NCI-H1930 (cell line): ENCODE results near the gene SIK1.
"Not testable (repeated sequence)": the region's sequence is repeated elsewhere in the genome, so short reads cannot be mapped to it uniquely, and the experiment has no call there.

Source experiments
- DNase-seq, 2 experiments: peaks; one replicate each; lab custom pipeline; 2025; lab: John Stamatoyannopoulos, UW

SIK1 gene

GRCh38 chr21:43439316-43440075 lies 12.6 kb upstream of the SIK1 start:
- DNase-seq, result not testable (repeated sequence)

DNA sequence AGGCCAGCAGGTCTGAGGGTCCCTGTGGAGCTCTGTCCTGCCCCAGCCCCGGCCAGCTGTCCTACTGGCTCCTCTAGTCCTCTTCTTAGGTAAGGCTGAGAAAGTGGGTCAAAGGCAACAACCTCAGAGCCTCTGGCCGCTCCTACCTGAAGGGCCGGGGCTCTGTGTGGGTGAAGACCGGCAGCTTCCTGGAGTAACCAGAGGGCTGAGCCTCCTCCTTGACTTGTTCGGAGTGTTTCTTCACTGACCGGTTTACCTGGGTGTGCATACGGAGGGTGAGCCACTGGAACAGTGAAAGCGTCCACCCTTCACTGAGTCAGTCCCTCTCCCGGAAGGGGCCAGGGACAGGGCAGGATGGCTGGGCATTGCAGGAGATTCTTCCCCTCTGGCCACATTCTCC lies 9.3 kb upstream of the SIK1 start:
- not testable (repeated sequence) for DNase-seq

GRCh38 chr21:43433340-43434136 lies 6.6 kb upstream of the SIK1 start:
- not testable (repeated sequence) for DNase-seq

DNA sequence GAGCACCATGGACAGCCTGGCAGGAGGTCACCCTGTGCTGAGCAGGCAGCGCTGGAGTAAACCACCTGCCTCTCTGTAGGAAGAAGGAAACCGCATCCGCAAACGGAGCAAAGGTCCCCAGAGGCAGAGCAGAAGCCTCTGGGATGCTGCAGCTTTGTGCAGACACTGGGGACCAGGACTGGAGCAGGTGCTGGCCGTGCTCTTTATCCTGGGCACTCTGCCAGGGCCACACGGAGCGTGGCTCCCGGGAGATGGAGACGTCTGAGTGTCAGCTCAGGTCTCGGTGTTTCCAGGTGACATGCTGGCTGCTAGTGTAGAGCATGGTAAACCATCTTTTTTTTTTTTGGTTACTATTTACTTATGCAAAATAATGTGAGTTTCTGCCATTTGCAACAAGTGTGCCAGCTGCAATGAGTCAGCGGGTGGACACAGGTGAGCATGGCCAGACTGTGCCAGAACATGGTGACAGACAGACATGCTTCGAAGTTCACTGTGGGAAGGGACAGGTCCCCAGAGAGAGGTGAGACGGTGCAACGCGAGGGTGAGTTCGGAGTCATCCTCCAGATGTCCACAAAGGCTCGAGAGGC lies 4.0 kb upstream of the SIK1 start:
- not testable (repeated sequence) for DNase-seq

- DNase-seq, result not testable (repeated sequence)
Observed at GRCh38 chr21:43428964-43429363, 2.0 kb upstream of the SIK1 start.

GRCh38 chr21:43427242-43427559 lies 270 bp upstream of the SIK1 start:
- not testable (repeated sequence) for DNase-seq

- DNase-seq, result not testable (repeated sequence)
Observed at GRCh38 chr21:43426004-43426403, 927 bp downstream of the SIK1 start.

- DNase-seq, result not testable (repeated sequence)
Observed at GRCh38 chr21:43419475-43419874, 7.5 kb downstream of the SIK1 start.

DNA sequence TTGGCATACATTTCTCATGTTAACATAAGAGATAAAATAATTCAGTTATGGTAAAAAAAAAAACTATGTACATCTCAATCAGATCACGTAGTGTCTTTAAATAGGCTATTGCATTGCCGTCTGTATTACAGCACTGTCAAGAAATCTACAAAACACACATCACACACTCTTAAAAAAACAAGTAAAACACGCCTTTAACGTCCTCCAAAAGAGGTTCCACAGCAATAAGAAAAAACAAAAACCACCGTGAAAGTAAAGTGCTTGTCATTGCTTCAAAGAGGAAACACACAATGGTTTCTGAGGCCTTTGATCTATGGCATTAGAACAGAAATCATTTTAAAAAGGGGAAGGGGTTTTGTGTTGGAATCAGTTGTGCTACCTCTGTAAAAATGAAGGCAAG lies 12.4 kb downstream of the SIK1 start:
- DNase-seq, result not testable (repeated sequence)

DNA sequence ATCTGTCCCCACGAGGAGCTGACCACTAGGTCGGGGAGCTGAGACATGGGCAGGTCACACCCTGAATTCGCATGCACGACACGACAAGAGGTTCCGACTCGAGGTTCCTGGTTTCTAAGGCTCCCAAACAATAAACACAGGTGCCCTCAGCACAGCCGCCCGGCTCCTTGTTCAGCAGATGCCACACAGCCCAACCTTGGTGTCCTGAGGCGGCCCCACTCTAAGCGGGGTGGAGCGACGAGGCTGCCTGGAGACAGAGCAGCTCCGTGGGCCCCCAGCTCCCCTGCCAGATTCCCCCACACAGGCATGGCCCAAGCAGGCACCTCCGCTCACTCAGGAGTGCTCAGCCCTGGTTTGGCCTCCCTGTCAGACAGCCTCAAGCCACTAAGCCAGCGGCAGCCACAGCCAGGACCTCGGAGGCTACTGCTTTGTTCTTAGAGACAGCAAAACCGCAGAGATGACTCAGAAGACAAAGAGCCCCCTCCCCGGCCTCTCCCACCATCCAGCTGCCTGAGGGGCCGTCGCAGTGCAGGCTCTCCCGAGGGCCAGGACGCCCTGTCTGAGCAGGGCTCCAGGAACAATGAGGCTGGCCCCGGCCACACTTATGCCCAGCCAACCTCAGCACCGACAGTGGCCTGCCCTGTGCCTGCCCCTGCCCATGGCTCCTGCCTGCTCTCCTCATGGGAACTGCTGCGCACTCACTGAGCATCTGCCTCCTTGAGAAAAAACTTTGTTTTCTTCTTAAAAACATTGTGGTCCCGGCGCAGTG lies 14.7 kb downstream of the SIK1 start:
- not testable (repeated sequence) for DNase-seq

DNA sequence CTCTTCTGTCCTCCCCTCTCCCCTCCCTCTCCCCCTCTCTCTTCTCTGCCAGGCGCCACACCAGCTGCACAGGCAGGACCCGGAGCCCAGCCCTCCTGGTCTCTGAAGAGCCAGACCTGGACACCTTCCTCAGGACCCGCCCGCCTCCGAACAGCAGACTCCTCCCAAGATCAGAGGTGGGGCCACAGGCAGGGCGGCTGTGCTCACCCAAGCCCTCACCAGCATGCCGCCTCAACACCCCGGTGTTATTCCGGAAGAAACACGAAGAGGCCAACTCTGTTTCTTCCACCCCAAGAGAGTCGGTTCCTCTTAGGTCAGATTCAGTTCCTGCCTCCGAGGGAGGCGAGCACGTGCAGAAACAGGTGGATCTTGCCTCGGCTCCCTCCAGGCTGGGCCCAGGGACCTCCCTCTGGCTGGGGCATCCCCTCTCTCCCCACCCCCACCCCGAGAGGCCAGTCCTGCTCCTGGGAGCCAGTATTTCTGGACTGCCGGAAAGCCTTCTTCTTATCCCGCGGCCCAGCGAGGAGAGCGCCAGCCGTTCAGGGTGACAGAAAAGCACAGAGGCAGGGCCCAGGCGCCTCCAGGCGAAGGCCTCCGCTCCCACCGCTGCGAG lies 16.4 kb downstream of the SIK1 start:
- DNase-seq, result not testable (repeated sequence)

GRCh38 chr21:43407139-43407538 lies 19.8 kb downstream of the SIK1 start:
- not testable (repeated sequence) for DNase-seq

DNA sequence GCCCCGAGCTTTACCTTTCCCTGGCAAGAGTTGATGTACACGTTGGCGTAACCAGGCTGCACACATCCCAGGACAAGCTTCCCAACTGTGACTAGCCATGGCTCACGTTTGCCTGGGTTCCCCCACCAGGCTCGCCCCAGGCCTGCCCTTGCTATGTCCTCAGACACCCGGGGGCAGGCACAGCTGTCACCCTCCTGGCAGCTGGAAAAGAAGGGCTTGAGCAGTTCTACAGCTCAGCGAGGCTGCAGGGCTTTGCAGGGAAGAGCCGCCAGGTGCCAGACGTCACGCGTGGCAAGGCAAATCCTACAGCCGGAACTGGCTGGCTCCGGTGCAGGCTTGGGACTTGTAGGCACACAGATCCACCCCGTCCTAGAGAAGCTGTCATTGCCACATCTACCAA lies 22.5 kb downstream of the SIK1 start:
- not testable (repeated sequence) for DNase-seq

GRCh38 chr21:43403651-43404430 lies 23.1 kb downstream of the SIK1 start:
- DNase-seq, result not testable (repeated sequence)

- not testable (repeated sequence) for DNase-seq
Observed at GRCh38 chr21:43401125-43401524, 25.8 kb downstream of the SIK1 start.

- not testable (repeated sequence) for DNase-seq
Observed at GRCh38 chr21:43399595-43400015, 27.3 kb downstream of the SIK1 start.

DNA sequence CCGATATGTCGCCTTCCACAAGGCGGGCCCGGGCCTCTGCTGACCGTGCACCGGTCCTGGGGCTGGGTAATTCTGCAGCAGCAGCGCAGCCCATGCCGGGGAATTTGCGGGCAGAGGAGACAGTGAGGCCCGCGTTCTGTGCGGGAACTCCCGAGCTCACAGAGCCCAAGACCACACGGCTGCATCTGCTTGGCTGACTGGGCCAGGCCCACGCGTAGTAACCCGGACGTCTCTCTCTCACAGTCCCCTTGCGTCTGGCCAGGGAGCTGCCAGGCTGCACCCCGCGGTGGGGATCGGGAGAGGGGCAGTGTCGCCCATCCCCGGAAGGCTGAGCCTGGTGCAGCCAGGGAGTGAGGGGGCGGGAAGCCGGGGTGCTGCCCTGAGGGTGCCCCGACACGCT lies 27.8 kb downstream of the SIK1 start:
- not testable (repeated sequence) for DNase-seq

DNA sequence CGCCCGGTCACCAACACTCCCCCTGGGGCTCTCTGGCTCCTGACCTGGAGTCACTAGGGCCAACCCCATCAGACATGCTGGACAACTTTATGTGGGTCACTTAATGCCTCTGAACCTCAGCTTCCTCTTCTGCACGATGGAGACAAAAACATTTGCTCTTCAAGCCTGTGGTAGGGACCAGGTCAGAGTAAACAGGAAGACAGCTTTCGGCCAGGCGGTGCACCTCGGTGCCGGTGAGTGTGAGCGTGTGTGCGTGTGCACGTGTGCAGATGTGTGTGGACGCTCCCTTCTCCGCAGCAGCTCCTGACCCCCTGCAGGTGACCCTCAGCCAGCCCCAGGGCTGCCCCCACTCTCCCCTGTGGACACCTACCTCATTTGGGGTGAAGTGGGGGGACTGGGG lies 28.4 kb downstream of the SIK1 start:
- DNase-seq, result not testable (repeated sequence)

DNA sequence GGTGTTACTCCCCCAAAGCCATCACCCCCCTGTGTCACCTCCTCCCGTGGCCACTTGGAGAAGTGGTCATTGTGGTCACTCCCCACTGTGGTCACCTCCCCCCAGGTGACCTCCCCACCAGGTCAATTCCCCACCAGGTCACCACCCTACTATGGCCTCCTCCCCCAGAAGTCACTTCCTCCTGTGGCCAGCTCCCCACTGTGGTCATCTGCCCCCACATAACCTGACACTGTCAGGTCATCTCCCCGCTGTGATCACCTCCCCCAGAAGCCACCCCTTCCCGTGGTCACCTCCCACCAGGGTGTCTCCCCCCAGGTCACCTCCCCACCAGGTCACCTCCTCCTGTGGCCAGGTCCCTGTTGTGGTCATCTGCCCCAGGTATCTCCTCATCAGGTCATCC lies 28.9 kb downstream of the SIK1 start:
- DNase-seq, result not testable (repeated sequence)

DNA sequence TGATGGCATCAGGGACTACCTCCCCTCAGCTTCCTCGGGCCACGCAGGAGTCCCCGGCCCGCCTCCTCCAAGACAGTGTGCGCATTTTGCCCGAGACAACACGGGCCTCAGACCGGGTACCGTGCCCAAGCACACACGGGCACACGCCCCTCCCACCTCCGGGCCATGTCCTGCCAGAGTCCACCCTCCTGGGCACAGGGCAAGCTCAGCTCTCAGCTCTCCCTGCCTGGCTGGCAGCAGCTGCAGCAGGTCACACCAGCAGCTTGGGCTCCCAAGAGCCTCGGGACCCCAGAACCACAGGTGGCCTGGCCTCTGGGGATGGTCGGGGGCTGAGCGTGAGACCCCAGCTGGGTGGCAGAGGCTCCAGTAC lies 29.5 kb downstream of the SIK1 start:
- DNase-seq, result not testable (repeated sequence)
